GM12801 (cell line): Measurements from ENCODE around the gene SLC7A6OS.

Source experiments
- TF ChIP-seq, protein P1 (sequence below): IDR thresholded peaks from one replicate; pipeline ENCODE4 v1.5.1; 2011; ENCODE audit warnings: control low read depth; ENCODE audit not compliant: insufficient read length; ENCODE audit errors: extremely low read depth

Gene SLC7A6OS

DNA sequence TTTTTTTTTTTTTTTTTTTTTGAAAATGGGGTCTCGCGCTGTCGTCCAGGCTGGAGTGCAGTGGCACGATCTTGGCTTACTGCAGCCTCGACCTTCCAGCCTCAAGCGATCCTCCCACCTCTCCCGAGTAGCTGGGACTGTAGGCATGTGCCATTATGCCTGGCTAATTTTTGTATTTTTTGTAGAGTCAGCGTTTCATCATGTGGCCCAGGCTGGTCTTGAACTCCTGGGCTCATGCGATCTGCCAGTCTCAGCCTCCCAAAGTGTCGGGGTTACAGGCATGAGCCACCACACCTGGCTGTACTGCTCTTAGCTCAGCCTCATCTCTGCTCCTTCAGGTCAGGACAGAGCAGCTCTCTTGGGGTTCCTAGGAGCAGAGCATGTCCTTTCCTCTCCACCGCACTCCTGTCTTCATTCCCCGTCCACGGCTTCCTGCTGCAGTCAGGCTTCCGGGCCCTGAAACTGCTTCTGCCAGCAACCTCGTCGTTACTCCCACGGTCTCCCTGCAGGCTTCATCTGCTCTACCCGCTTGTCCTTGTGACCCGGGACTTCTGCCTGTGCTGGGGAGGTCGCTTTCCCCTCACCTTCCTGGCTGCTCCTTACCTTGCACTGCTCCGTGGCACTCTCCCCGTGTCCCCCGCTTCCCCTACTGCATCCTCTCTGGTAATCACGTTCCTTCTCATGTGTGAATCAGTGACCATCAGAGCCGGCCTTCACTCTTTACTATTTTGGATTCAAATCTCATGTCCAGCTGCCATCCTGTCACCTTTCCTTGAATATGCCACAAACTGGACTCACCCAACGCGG, 38.1 kb upstream of the SLC7A6OS start:
- TF ChIP-seq, protein P1, sequence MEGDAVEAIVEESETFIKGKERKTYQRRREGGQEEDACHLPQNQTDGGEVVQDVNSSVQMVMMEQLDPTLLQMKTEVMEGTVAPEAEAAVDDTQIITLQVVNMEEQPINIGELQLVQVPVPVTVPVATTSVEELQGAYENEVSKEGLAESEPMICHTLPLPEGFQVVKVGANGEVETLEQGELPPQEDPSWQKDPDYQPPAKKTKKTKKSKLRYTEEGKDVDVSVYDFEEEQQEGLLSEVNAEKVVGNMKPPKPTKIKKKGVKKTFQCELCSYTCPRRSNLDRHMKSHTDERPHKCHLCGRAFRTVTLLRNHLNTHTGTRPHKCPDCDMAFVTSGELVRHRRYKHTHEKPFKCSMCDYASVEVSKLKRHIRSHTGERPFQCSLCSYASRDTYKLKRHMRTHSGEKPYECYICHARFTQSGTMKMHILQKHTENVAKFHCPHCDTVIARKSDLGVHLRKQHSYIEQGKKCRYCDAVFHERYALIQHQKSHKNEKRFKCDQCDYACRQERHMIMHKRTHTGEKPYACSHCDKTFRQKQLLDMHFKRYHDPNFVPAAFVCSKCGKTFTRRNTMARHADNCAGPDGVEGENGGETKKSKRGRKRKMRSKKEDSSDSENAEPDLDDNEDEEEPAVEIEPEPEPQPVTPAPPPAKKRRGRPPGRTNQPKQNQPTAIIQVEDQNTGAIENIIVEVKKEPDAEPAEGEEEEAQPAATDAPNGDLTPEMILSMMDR: no peak

DNA sequence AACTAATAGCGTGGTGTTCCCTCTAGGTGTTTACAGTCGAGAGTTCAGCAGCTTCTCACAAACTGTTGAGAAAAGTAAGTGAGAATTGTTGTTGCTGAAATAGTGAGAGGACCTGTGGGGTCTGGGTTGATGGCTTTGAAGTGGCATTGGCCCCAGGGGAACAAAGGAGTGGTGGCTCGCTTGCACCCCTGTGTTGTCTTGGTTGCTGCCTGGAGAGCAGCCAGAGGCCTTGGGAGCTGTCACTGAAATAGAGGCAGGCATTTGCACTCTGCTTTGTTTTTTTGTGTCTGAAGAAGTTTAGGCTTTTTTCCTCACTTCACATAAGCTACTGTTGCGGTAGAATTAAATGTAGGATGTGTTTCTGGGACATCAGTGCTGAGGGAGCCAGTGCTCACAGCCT, 36.9 kb upstream of the SLC7A6OS start:
- TF ChIP-seq, protein P1: no peak

DNA sequence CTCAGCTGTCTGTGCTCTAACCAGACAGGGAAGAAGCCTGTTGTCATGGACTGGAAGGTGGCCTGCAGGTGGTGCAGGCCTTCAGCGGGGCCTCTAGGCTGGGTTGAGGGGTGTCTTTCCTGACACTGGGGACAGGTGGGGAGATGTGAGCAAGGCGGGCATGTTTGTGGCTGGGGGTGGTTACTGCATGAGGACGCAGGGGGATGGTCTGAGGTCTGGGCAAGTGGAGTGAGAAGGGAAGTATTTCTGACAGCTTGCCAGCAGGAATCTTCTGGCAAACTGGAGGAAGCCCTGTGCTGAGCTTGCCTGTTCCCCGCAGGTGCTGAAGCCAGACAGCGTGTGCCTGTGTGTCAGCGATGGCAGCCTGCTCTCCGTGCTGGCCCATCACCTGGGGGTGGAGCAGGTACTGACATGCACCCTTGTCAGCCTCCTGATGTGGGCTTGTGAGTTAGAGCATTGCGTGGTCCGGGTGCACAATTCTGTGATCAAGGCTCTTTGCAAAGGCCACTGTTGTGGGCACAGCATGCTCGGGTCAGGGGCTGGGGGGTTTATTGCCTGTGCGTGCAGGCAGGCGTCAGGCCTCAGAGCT, 36.2 kb upstream of the SLC7A6OS start:
- TF ChIP-seq, protein P1: no peak

DNA sequence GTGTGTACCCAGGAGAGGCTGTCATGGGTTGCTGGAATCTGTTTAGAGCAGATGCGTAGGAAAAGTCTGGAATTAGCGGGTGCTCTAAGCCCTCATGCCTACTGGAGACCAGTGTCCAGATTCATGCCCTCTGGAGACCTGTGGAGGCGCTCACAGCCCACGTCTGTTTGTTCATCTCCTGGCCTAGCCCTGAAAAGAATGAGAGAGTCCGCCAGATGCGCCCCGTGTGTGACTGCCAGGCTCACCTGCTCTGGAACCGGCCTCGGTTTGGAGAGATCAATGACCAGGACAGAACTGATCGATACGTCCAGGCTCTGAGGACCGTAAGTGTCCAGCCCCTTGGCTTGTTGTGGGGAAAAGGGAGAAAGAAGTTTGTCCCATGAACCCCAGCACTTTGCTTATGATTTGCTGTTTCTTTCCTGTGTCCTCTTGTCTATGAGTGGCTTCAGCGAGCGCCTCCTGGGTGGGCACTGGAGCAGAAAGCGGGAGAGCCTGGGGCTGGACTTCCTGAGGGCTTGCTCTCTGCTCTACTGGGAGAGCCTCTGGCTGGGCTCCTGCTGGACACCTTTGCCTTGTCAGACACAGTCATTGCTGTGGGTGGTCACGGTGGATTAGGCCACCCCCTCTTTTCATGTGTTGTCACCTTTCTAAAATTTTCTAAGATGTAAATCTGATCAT, 35.4 kb upstream of the SLC7A6OS start:
- TF ChIP-seq, protein P1: no peak

DNA sequence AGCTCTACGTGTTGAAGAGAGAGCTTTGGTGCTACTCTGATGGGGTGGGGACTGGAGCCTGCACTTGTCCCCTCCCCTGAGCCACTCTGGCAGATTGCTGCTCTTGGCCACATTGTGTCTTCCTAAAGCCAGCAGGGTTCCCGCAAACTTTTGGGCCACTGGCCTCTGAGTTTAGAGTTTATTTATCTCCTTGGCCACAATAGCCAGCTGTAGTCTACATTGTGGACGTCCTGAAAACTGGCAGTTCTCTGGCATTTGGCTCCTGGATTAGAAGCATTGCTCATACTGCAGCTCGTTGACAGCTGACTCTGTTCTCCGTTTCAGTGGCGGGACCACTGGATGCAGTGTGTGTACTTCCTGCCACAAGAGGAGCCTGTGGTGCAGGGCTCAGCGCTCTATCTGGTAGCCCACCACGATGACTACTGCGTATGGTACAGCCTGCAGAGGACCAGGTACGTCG, 34.6 kb upstream of the SLC7A6OS start:
- TF ChIP-seq, protein P1: no peak

DNA sequence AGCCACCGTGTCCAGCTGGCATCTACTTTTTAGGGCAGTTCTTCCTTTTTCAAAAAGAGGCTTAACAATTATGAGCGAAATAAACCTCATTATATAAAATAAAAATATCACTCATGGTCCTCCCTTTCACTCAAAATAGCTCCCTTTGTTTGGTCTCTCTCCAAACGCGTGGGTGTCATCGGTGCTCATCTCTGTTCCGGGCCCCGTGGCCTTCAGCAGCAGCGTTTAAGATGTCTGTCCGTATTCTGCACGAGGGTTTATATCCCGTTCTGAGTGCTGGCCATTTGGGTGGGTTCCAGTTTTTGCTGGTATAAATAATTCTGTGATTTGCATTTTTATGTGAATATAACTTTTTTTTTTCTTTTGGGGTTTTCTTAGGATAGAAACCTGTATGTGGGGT, 33.5 kb upstream of the SLC7A6OS start:
- TF ChIP-seq, protein P1: no peak

DNA sequence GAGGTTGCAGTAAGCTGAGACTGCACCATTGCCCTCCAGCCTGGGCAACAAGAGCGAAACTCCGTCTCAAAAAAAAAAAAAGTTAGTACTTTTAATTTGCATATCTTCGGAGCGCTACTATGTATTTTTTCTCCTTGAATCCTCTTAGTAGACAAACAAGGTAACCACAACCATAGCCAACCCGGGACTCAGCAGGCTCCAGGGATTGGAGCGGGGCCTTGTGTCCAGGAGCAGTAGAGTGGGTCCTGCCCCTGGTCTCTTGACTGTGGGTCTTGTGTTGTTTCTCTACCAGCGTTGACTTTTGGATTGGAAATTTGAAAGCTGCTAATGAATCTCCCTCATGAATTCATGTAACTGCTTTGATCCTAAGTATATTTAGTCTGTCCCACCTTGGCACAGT, 32.4 kb upstream of the SLC7A6OS start:
- TF ChIP-seq, protein P1: no peak
